ENCODE data around the gene TTLL5. TPM values are rescaled to one million over a fixed set of nuclear protein-coding genes. Genes with fewer than 3 reads are reported as not detected.

TTLL5 gene
- polyA plus RNA-seq, 1 of the 3 experiments (the other 2 are of a cell fraction): 9.6 TPM

- Histone ChIP-seq H3K9me2 (no peaks in the 10 kb centered on the region), H3K4me2 (peak overlapping the region; percentile 36; the same call in 1 of the 2 replicates), H4K20me1 (ENCODE audit: insufficient read depth) (no peaks in the 10 kb centered on the region), H3F3A (replicated peaks; ENCODE audit: insufficient read depth) (peaks cover 15% of the 10 kb centered on the region), H3K36me3 (replicated peaks in 1 of 2; ENCODE audit: control insufficient read depth in 1 of 2, insufficient read depth in 2 of 2, low read length in 1 of 2) (peaks cover 3 to 4% of the 10 kb centered on the region in 2 experiments), H3K27me3 (ENCODE audit: insufficient read depth) (no peaks in the 10 kb centered on the region), H3K9me3 (no peaks in the 10 kb centered on the region), H2AFZ (ENCODE audit: low read depth) (no peak overlapping the region), H3K4me3 (ENCODE audit: low read depth in 2 of 2, low read length in 1 of 2) (no peak overlapping the region), H3K9ac (no peak overlapping the region), H3K27ac (ENCODE audit: low read depth in 2 of 2, low read length in 1 of 2) (peak overlapping the region in 1 of 2 experiments; percentile 52; a peak in 3 of 4 replicates), H3K4me1 (ENCODE audit: control insufficient read depth in 1 of 2, insufficient read depth in 2 of 2, low read depth in 1 of 2, low read length in 1 of 2) (peaks cover 0 to 29% of the 10 kb centered on the region in 2 experiments; a peak in 3 of 4 replicates), H3K79me2 (ENCODE audit: insufficient read depth) (no peaks in the 10 kb centered on the region)
- 90% methylated on average over 5 of the region's 5 CpGs for WGBS (ENCODE audit: low lambda C conversion rate)
- ChIA-PET POLR2A (no interaction called here), CTCF (interaction anchor here (0.8 to 1.5 kb wide), 4 partner anchors 46 to 150 kb away, joined by 3 to 5 read pairs (median 3); partner anchors contain the start of gene IFT43)
- no peak for TF ChIP-seq MAX (IDR thresholded peaks at IDR 0.05; ENCODE audit: low read depth)
- TF ChIP-seq MEF2A (IDR thresholded peaks at IDR 0.05; ENCODE audit: borderline replicate concordance, low read depth): no peak
- no peak for TF ChIP-seq YY1 (IDR thresholded peaks at IDR 0.05; ENCODE audit: low read depth)
- TF ChIP-seq TCF12 (IDR thresholded peaks at IDR 0.05): no peak
- TF ChIP-seq FOXJ3 (CRISPR knock-in tag; IDR thresholded peaks at IDR 0.05): no peak
- TF ChIP-seq ELF1 (IDR thresholded peaks at IDR 0.05): no peak
- TF ChIP-seq NFIC (IDR thresholded peaks at IDR 0.05; ENCODE audit: borderline replicate concordance): no peak
- no peak for TF ChIP-seq JUND (IDR thresholded peaks at IDR 0.05)
- TF ChIP-seq GABPA (IDR thresholded peaks at IDR 0.05; ENCODE audit: low read depth): no peak
- TF ChIP-seq RCOR1 (IDR thresholded peaks at IDR 0.05; ENCODE audit: low read length): no peak
- no peak for TF ChIP-seq TAF1 (IDR thresholded peaks at IDR 0.05; ENCODE audit: borderline replicate concordance, low read depth, low read length)
- DNase-seq: no peak
Observed at GRCh38 chr14:75860561-75861160, 199.6 kb downstream of the TTLL5 start.

- peaks cover 0 to 3% of the 10 kb centered on the region in 2 experiments for H3K36me3 ChIP-seq (replicated peaks in 1 of 2; ENCODE audit: control insufficient read depth in 1 of 2, insufficient read depth in 2 of 2, low read length in 1 of 2)
- H3K4me1 ChIP-seq (ENCODE audit: control insufficient read depth in 1 of 2, insufficient read depth in 2 of 2, low read depth in 1 of 2, low read length in 1 of 2): peaks cover 0 to 34% of the 10 kb centered on the region in 2 experiments; a peak in 3 of 4 replicates
- no peaks in the 10 kb centered on the region for H3K9me3 ChIP-seq
- no peak overlapping the region for H3K4me3 ChIP-seq (ENCODE audit: low read depth in 2 of 2, low read length in 1 of 2)
- ChIA-PET POLR2A (no interaction called here), CTCF (interaction anchor here (0.8 to 1.1 kb wide), 2 partner anchors 125 to 150 kb away, joined by 3 read pairs; partner anchors contain the start of gene IFT43)
- H3K4me2 ChIP-seq: peak overlapping the region; percentile 36; the same call in 1 of the 2 replicates
- no peak overlapping the region for H2AFZ ChIP-seq (ENCODE audit: low read depth)
- H3K9me2 ChIP-seq: no peaks in the 10 kb centered on the region
- no peaks in the 10 kb centered on the region for H4K20me1 ChIP-seq (ENCODE audit: insufficient read depth)
- H3K79me2 ChIP-seq (ENCODE audit: insufficient read depth): no peaks in the 10 kb centered on the region
- peak overlapping the region; percentile 19 to 52 for H3K27ac ChIP-seq (ENCODE audit: low read depth in 2 of 2, low read length in 1 of 2)
- WGBS (ENCODE audit: low lambda C conversion rate): 62% methylated on average over 4 of the region's 4 CpGs
- H3K9ac ChIP-seq: no peak overlapping the region
- DNase-seq: no peak
- TF ChIP-seq JUND (IDR thresholded peaks at IDR 0.05): peak; percentile 69
- TF ChIP-seq MEF2A (IDR thresholded peaks at IDR 0.05; ENCODE audit: borderline replicate concordance, low read depth): peak; percentile 92
- TF ChIP-seq TCF12 (IDR thresholded peaks at IDR 0.05): peak; percentile 89
- peak; percentile 79 for TF ChIP-seq PBX3 (IDR thresholded peaks at IDR 0.05)
- no peak for TF ChIP-seq SMC3 (IDR thresholded peaks at IDR 0.05; ENCODE audit: low read depth, low read length)
- TF ChIP-seq USF1 (IDR thresholded peaks at IDR 0.05; ENCODE audit: borderline replicate concordance, low read depth): no peak
- TF ChIP-seq YY1 (IDR thresholded peaks at IDR 0.05; ENCODE audit: low read depth): no peak
- peak; percentile 52; the same call in 1 of the 2 replicates for TF ChIP-seq NFIC (IDR thresholded peaks at IDR 0.05; ENCODE audit: borderline replicate concordance)
- TF ChIP-seq FOSL2 (IDR thresholded peaks at IDR 0.05; ENCODE audit: borderline replicate concordance, low read depth): peak; percentile 58; the same call in 1 of the 2 replicates
- TF ChIP-seq EP300 (IDR thresholded peaks at IDR 0.05; ENCODE audit: borderline replicate concordance in 1 of 2, low read depth in 1 of 2, low read length in 1 of 2): peak in 1 of 2 experiments; percentile 65; a peak in 2 of 4 replicates
- no peak for TF ChIP-seq ZBTB33 (IDR thresholded peaks at IDR 0.05; ENCODE audit: borderline replicate concordance, low read depth)
- H3F3A ChIP-seq (replicated peaks; ENCODE audit: insufficient read depth): peaks cover 16% of the 10 kb centered on the region
- H3K27me3 ChIP-seq (ENCODE audit: insufficient read depth): no peaks in the 10 kb centered on the region
Observed at GRCh38 chr14:75861161-75861621, 200.1 kb downstream of the TTLL5 start.

All from SK-N-SH (cell line).